Activated CD8-positive, alpha-beta memory T cell treated with anti-CD3 and anti-CD28 coated beads, Interleukin-2, amount 10 ng/mL, durations not matched to agents 7 days and 5 days (primary cell): ENCODE data around the gene MSH3. TPM values are rescaled to one million over a fixed set of nuclear protein-coding genes. Genes with fewer than 3 reads are reported as not detected.
A peak's percentile ranks its signal among the peaks of the same experiment; 100 is the strongest.

Source experiments
- ATAC-seq: fragments of 150-1000 bp; cut with Tn5 transposase; one replicate; pipeline ENCODE4 v1.10.0; 2021; ENCODE audit warnings: moderate library complexity
- CTCF ChIA-PET: fragments of 350-600 bp; sonication (Branson Sonifier 250); formaldehyde crosslinking; loops from one replicate; lab custom pipeline; 2021; ENCODE audit warnings: antibody characterized with exemption; lab: Charles Lee
- DNase-seq: peaks from one replicate; pipeline ENCODE4 v3.0.0-alpha.2; 2020
- H3K27ac Mint-ChIP-seq: one replicate; pipeline ENCODE4 v1.8.0; 2021; ENCODE audit warnings: mild to moderate bottlenecking, mixed read lengths
- H3K27me3 Mint-ChIP-seq: one replicate; pipeline ENCODE4 v1.8.0; 2021; ENCODE audit warnings: mixed read lengths
- H3K36me3 Mint-ChIP-seq: one replicate; pipeline ENCODE4 v1.8.0; 2021; ENCODE audit warnings: mild to moderate bottlenecking, mixed read lengths
- H3K4me1 Mint-ChIP-seq: one replicate; pipeline ENCODE4 v1.8.0; 2021; ENCODE audit warnings: mixed read lengths
- H3K4me3 Mint-ChIP-seq: one replicate; pipeline ENCODE4 v1.8.0; 2021; ENCODE audit warnings: mild to moderate bottlenecking, moderate library complexity, mixed read lengths
- H3K9me3 Mint-ChIP-seq: one replicate; pipeline ENCODE4 v1.8.0; 2022; ENCODE audit warnings: low read depth, mixed read lengths
- total RNA-seq, 2 experiments: library from RNA; stranded (reverse); gene quantifications; one replicate each; pipeline ENCODE4 v1.2.3, GENCODE V29; 2021

Gene MSH3
- total RNA-seq, 2 experiments from 2014 or later = 22.3 to 26.3 TPM

DNA sequence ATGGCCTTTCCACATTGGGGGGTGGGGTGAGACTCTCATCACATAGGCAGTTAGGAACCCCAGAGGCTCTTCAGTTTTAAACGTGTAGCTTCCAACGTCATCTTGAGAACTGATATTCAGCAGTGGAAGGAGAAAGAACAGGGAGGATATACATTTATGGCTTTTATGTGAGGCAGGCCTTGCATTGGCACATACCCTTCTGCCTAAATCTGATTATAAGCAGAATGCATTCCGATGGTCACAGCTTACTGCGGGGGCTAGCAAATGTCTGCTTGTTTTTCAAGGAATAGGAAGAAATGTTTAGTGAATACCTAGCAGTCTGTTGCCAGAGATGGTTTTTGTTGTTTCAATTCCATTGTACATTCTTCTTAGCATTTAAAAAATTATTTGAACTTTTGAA lies 99.3 kb downstream of the MSH3 start:
- Mint-ChIP-seq H3K36me3 (peaks cover 65% of the 10 kb centered on the region), H3K4me1 (peaks cover 47% of the 10 kb centered on the region), H3K27me3 (no peaks in the 10 kb centered on the region), H3K4me3 (no peak overlapping the region), H3K9me3 (peaks cover 2% of the 10 kb centered on the region), H3K27ac (no peak overlapping the region)
- ATAC-seq (no peak), DNase-seq (no peak)
- CTCF ChIA-PET = no interaction called here

GRCh38 chr5:80754900-80755299 lies 100.4 kb downstream of the MSH3 start:
- Mint-ChIP-seq H3K36me3 (peaks cover 66% of the 10 kb centered on the region), H3K9me3 (peaks cover 2% of the 10 kb centered on the region), H3K27ac (peak overlapping the region; percentile 95), H3K27me3 (no peaks in the 10 kb centered on the region), H3K4me3 (no peak overlapping the region), H3K4me1 (peaks cover 57% of the 10 kb centered on the region)
- CTCF ChIA-PET = interaction anchor here (0.8 to 1.0 kb wide), 2 partner anchors 440 to 506 kb away, joined by 3 read pairs; no protein-coding TSS in a partner anchor
- DNase-seq (peak; percentile 50), ATAC-seq (peak; percentile 10)

- DNase-seq = peak; percentile 62
- H3K4me1 Mint-ChIP-seq = peaks cover 65% of the 10 kb centered on the region
- peak overlapping the region; percentile 44 for H3K4me3 Mint-ChIP-seq
- peaks cover 63% of the 10 kb centered on the region for H3K36me3 Mint-ChIP-seq
- H3K9me3 Mint-ChIP-seq = peaks cover 2% of the 10 kb centered on the region
- ATAC-seq = peak; percentile 87
- no peaks in the 10 kb centered on the region for H3K27me3 Mint-ChIP-seq
- CTCF ChIA-PET = interaction anchor here (0.9 to 1.3 kb wide), 4 partner anchors 9 to 507 kb away, joined by 3 to 4 read pairs (median 3); no protein-coding TSS in a partner anchor
- H3K27ac Mint-ChIP-seq = peak overlapping the region; percentile 95
Observed at GRCh38 chr5:80755626-80756025, 101.2 kb downstream of the MSH3 start.

DNA sequence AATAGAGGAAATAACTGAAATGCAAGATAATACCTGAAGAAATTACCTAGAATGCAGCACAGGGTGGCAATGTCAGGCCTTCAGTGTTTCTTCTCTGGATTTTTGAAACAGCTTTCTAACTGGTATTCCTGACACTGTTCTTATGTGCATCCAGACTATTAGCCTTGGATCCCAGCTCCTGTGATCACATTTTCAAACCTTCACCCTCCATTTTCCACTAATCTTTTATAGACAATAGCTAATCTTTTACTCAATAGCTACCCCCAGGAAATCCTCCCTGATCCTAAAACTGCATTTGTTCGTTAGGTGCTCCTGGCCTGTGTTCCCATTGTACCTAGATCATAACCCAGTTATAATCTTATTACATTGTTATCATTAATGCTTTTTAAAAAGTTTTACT lies 101.8 kb downstream of the MSH3 start:
- Mint-ChIP-seq H3K9me3 (peaks cover 2% of the 10 kb centered on the region), H3K4me1 (peaks cover 71% of the 10 kb centered on the region), H3K4me3 (peak overlapping the region; percentile 44), H3K27ac (peak overlapping the region; percentile 95), H3K27me3 (no peaks in the 10 kb centered on the region), H3K36me3 (peaks cover 63% of the 10 kb centered on the region)
- CTCF ChIA-PET = interaction anchor here (0.9 to 1.3 kb wide), 5 partner anchors 9 to 352 kb away, joined by 3 to 4 read pairs (median 3); no protein-coding TSS in a partner anchor
- ATAC-seq = peak; percentile 24
- no peak for DNase-seq

- Mint-ChIP-seq H3K9me3 (peaks cover 2% of the 10 kb centered on the region), H3K4me1 (peaks cover 75% of the 10 kb centered on the region), H3K27me3 (no peaks in the 10 kb centered on the region), H3K36me3 (peaks cover 58% of the 10 kb centered on the region), H3K27ac (peak overlapping the region; percentile 80), H3K4me3 (peak overlapping the region; percentile 4)
- no peak for DNase-seq
- CTCF ChIA-PET = interaction anchor here (0.9 kb wide), 1 partner anchor 204 kb away, joined by 3 read pairs; no protein-coding TSS in a partner anchor
- peak; percentile 34 for ATAC-seq
Observed at GRCh38 chr5:80757290-80757689, 102.8 kb downstream of the MSH3 start.

DNA sequence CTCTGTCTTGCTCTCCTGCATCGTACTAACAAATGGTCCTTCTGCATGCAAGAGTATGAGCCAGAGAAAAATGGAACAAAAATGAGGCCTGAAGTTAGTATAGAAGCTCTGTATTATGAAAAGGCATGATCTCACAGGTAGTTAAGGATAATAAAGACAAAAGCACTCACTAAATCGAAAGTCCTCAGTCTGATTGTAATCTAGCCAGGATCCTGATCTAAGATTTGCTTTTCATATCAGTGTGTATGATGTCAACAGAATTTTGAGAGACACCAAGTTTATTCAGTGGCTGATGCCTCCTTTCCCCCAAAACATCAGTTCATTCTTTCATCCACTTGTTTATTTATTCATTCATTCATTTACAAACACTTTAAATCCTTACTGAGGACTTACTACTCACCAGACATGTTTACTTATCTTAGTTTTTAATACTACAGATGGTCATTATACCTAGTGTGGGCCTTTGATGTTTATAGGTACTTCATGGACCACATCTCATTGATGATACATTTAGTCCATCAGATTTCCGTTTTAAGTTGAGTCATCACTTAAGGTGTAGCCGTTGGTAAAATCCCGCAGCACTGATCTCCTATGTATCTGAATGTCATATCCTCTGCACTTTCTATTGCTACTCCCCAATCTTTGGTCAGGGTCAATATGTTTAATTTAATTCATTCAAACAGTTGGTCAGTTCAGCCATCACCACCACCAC lies 105.6 kb downstream of the MSH3 start:
- DNase-seq = no peak
- H3K27me3 Mint-ChIP-seq = no peaks in the 10 kb centered on the region
- ATAC-seq = peak; percentile 28
- no peak overlapping the region for H3K4me3 Mint-ChIP-seq
- peak overlapping the region; percentile 70 for H3K27ac Mint-ChIP-seq
- H3K9me3 Mint-ChIP-seq = no peaks in the 10 kb centered on the region
- peaks cover 54% of the 10 kb centered on the region for H3K36me3 Mint-ChIP-seq
- peaks cover 61% of the 10 kb centered on the region for H3K4me1 Mint-ChIP-seq
- CTCF ChIA-PET = interaction anchor here (1.0 to 1.3 kb wide), 2 partner anchors 13 to 77 kb away, joined by 3 to 4 read pairs; no protein-coding TSS in a partner anchor

- H3K27ac Mint-ChIP-seq = peak overlapping the region; percentile 70
- no peaks in the 10 kb centered on the region for H3K27me3 Mint-ChIP-seq
- no peak overlapping the region for H3K4me3 Mint-ChIP-seq
- H3K9me3 Mint-ChIP-seq = no peaks in the 10 kb centered on the region
- ATAC-seq = no peak
- peaks cover 55% of the 10 kb centered on the region for H3K36me3 Mint-ChIP-seq
- CTCF ChIA-PET = interaction anchor here (1.0 kb wide), 1 partner anchor 13 kb away, joined by 4 read pairs; no protein-coding TSS in a partner anchor
- no peak for DNase-seq
- H3K4me1 Mint-ChIP-seq = peaks cover 54% of the 10 kb centered on the region
Observed at GRCh38 chr5:80760680-80761079, 106.2 kb downstream of the MSH3 start.

GRCh38 chr5:80761176-80761575 lies 106.7 kb downstream of the MSH3 start:
- CTCF ChIA-PET = interaction anchor here (0.6 to 1.0 kb wide), 2 partner anchors 9 to 12 kb away, joined by 4 read pairs; no protein-coding TSS in a partner anchor

GRCh38 chr5:80761966-80762365 lies 107.5 kb downstream of the MSH3 start:
- Mint-ChIP-seq H3K36me3 (peaks cover 52% of the 10 kb centered on the region), H3K9me3 (no peaks in the 10 kb centered on the region), H3K27me3 (no peaks in the 10 kb centered on the region), H3K27ac (peak overlapping the region; percentile 25), H3K4me3 (no peak overlapping the region), H3K4me1 (peaks cover 41% of the 10 kb centered on the region)
- CTCF ChIA-PET = no interaction called here
- ATAC-seq (no peak), DNase-seq (no peak)

More at GRCh38 chr5:80761176-80761575, 106.7 kb downstream of the MSH3 start:
- no peak for DNase-seq
- Mint-ChIP-seq H3K27me3 (no peaks in the 10 kb centered on the region), H3K9me3 (no peaks in the 10 kb centered on the region), H3K4me3 (no peak overlapping the region), H3K36me3 (peaks cover 53% of the 10 kb centered on the region), H3K27ac (peak overlapping the region; percentile 70), H3K4me1 (peaks cover 49% of the 10 kb centered on the region)
- no peak for ATAC-seq

GRCh38 chr5:80762573-80762972 lies 108.1 kb downstream of the MSH3 start:
- Mint-ChIP-seq H3K4me3 (no peak overlapping the region), H3K27ac (no peak overlapping the region), H3K27me3 (no peaks in the 10 kb centered on the region), H3K9me3 (no peaks in the 10 kb centered on the region), H3K36me3 (peaks cover 48% of the 10 kb centered on the region), H3K4me1 (peaks cover 36% of the 10 kb centered on the region)
- CTCF ChIA-PET = no interaction called here
- ATAC-seq = no peak
- DNase-seq = no peak

DNA sequence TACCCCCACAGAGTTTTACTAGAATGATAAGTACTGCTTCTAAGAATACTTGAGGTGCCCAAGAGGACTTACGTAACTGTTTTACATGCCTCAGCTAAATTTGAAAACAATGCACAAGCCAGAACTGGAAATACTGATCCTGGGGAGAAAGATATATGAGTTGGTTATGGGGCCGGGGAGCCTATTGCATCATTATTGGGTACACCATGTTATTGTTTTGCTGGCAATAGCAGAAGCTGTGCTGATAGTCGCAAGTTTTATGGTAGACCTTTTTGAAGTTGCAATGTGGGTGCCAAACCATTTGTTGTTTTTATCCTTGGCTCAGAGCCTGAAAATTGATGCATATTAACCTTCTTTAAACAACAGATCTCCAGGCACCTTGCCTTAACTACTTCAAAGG lies 108.8 kb downstream of the MSH3 start:
- H3K36me3 Mint-ChIP-seq = peaks cover 46% of the 10 kb centered on the region
- H3K27me3 Mint-ChIP-seq = no peaks in the 10 kb centered on the region
- CTCF ChIA-PET = no interaction called here
- no peak overlapping the region for H3K27ac Mint-ChIP-seq
- DNase-seq = no peak
- H3K4me1 Mint-ChIP-seq = peaks cover 29% of the 10 kb centered on the region
- no peaks in the 10 kb centered on the region for H3K9me3 Mint-ChIP-seq
- H3K4me3 Mint-ChIP-seq = no peak overlapping the region
- no peak for ATAC-seq

GRCh38 chr5:80763873-80764647 lies 109.6 kb downstream of the MSH3 start:
- H3K4me1 Mint-ChIP-seq = peaks cover 26% of the 10 kb centered on the region
- no peak for ATAC-seq
- no peaks in the 10 kb centered on the region for H3K9me3 Mint-ChIP-seq
- peaks cover 46% of the 10 kb centered on the region for H3K36me3 Mint-ChIP-seq
- no peak for DNase-seq
- H3K27ac Mint-ChIP-seq = no peak overlapping the region
- CTCF ChIA-PET = no interaction called here
- no peak overlapping the region for H3K4me3 Mint-ChIP-seq
- no peaks in the 10 kb centered on the region for H3K27me3 Mint-ChIP-seq

GRCh38 chr5:80764786-80765185 lies 110.3 kb downstream of the MSH3 start:
- H3K9me3 Mint-ChIP-seq = no peaks in the 10 kb centered on the region
- H3K27me3 Mint-ChIP-seq = no peaks in the 10 kb centered on the region
- DNase-seq = no peak
- peaks cover 41% of the 10 kb centered on the region for H3K36me3 Mint-ChIP-seq
- H3K4me3 Mint-ChIP-seq = no peak overlapping the region
- ATAC-seq = no peak
- H3K27ac Mint-ChIP-seq = no peak overlapping the region
- peaks cover 19% of the 10 kb centered on the region for H3K4me1 Mint-ChIP-seq
- CTCF ChIA-PET = no interaction called here
